Suprapubic skin (tissue), 4 donors: Measurements from ENCODE around the gene LAMA4.

Experiments
- CTCF ChIP-seq, 2 donors: fragments of 200-600 bp in 1 of 2; fragments of 450-650 bp in 1 of 2; sonication (generic) in 1 of 2; IDR thresholded peaks; one replicate each; pipeline ENCODE4 v1.5.1; 2016 to 2019; ENCODE audit warnings: antibody characterized with exemption in 2 of 2, mild to moderate bottlenecking in 1 of 2, moderate library complexity in 1 of 2
- EP300 ChIP-seq: sonication (generic); formaldehyde crosslinking; IDR thresholded peaks from one replicate; pipeline ENCODE4 v1.6.1; 2017; ENCODE audit warnings: antibody characterized with exemption
- POLR2A ChIP-seq, 2 donors: fragments of 450-650 bp; IDR thresholded peaks; one replicate each; pipeline ENCODE4 v1.6.1; 2017; ENCODE audit warnings: antibody characterized with exemption in 2 of 2, mild to moderate bottlenecking in 2 of 2, moderate library complexity in 2 of 2
- POLR2AphosphoS5 ChIP-seq, 3 donors: sonication (generic); formaldehyde crosslinking; IDR thresholded peaks; one replicate each; pipeline ENCODE4 v1.6.1; 2017; ENCODE audit warnings: antibody characterized with exemption in 3 of 3

- TF ChIP-seq POLR2A (IDR thresholded peaks at IDR 0.05): no peak
- TF ChIP-seq POLR2AphosphoS5 (IDR thresholded peaks at IDR 0.05): no peak
- no peak for TF ChIP-seq CTCF (IDR thresholded peaks at IDR 0.05)
- TF ChIP-seq EP300: no peak
Observed at GRCh38 chr6:112100561-112100960, 153.8 kb downstream of the LAMA4 start.
